GM12874 (cell line): ENCODE data around the gene ULK4.

Experiments used
- TF ChIP-seq, protein P1 (sequence below): IDR thresholded peaks from 2 replicates; pipeline ENCODE4 v1.5.1; 2011; ENCODE audit warnings: low read depth, mild to moderate bottlenecking, control low read depth, low read length, moderate library complexity; ENCODE audit not compliant: insufficient read depth

Gene ULK4

DNA sequence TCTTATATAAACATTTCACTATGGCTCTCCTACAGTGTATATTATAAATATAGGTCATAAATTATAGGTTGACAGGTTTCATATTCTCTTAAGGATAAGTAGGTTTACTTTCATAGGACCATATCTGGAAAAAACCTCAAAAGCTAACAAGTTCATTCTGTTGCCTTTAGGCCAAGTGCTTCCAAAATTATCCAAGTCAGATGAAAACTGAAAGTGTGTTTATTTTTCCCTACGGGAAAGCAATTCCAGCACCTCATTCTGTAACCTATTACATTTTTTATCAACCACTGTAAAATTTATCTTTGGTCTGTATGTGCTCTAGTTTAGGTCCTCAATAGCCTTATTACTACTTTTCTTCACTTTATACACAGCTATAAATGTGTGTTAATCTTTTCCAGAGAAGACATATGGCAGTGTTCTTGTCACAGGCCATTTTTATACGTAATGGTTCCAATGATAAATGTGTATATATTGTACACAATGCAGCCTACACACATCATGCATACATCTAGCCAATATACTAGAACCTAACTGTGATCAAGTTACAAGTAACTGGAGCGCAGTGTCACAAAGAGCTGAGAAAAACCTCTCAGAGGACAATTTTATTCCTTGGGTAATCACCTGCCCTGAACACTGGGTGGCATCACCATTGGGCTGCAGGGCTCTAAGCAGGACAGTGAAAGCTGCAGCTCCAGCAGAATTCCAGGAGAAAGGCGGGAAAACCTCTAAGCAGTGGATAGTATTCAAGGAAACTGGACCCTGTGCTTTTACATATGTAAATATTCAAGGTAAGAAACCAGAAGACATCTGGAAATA is 511.3 kb downstream of the ULK4 start:
- TF ChIP-seq, protein P1, sequence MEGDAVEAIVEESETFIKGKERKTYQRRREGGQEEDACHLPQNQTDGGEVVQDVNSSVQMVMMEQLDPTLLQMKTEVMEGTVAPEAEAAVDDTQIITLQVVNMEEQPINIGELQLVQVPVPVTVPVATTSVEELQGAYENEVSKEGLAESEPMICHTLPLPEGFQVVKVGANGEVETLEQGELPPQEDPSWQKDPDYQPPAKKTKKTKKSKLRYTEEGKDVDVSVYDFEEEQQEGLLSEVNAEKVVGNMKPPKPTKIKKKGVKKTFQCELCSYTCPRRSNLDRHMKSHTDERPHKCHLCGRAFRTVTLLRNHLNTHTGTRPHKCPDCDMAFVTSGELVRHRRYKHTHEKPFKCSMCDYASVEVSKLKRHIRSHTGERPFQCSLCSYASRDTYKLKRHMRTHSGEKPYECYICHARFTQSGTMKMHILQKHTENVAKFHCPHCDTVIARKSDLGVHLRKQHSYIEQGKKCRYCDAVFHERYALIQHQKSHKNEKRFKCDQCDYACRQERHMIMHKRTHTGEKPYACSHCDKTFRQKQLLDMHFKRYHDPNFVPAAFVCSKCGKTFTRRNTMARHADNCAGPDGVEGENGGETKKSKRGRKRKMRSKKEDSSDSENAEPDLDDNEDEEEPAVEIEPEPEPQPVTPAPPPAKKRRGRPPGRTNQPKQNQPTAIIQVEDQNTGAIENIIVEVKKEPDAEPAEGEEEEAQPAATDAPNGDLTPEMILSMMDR: no peak

DNA sequence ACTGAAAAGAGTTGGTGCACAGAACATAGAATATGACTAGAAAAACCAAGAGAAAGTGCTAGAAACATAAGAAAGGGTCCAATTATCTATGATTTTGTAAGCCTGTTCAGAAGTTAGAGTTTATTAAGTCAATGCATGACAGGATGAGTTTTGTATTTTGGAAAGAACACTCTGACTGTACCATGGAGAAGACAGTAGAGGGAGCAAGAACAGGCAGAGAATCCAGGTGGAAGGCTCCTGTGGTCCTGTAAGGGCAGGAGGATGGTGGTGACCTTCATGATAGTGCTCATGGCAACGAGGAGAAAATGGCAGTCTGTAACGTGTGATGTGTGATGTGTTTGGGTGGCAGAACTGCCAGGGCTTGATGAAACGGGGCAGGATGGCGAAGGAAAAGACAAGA is 513.5 kb downstream of the ULK4 start:
- TF ChIP-seq, protein P1: no peak

DNA sequence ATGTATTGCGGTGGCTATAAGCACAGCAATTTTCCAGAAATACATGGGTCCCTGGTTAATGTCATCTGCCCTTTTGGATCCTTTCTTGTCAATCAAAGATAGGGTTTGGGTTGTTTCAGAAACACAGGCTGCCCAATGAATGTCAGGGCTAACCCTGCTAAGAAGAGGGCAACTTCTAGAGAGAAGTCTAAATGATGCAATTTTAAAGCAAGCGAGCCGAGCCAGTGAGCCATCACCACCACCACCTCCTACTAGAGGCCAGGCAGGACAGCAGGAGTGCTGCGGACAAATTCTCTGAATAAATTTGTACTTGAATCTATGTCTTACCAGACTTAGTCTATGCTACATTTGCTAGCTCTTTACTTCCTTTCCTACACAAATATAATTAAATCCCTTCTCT is 514.2 kb downstream of the ULK4 start:
- TF ChIP-seq, protein P1: no peak

DNA sequence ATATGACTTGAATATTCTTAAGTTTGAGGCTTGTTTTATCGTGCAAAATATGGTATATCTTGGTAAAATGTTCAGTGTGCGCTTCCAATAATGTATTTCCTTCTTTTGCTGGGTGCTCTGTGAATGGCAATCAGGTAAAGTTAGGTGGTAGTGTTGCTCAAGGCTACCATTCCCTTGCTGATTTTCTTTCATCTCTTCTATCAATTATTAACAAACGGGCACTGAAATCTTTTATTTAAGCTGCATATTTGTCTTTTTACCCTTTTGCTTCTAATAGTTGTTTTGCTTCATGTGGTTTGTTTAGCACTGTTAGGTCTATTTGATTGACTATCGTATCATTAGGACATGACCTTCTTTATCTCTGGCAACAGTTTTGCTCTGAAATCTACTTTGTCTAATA is 520.3 kb downstream of the ULK4 start:
- TF ChIP-seq, protein P1: no peak

DNA sequence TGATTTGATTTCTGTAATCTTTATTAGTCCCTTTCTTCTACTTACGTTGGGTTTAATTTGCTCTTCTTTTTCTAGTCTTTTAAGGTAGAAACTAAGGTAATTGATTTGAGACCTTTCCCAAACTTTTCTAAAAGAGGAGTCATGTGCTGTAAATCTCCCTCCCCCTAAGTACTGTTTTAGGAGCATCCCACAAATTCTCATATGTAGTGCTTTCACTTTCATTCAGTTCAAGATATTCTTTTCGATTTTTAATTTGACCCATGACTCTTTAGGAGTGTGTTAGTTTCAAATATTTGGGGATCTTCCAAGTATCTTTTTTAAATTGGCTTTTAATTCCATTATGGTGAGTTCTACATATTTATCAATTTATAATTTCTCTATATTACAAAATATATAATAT is 520.8 kb downstream of the ULK4 start:
- TF ChIP-seq, protein P1: no peak

DNA sequence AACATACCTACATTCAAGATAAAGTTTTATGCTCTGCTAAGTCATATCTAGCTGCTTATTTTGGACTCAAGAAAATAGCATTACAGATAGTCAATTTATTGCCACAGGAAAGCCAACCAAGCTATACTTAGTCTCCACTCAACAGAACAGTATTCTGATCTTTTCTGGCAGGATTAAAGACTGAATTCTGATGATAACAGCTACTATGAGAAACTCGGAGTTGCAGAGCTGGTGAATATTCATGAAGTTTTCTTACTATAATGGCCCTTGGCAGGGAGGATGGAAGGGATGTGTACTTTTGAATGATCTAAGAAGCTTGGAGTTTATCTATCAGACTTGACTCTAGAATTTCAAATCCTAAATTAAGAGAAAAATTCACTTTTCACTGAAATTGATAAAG is 524.9 kb downstream of the ULK4 start:
- TF ChIP-seq, protein P1: no peak

DNA sequence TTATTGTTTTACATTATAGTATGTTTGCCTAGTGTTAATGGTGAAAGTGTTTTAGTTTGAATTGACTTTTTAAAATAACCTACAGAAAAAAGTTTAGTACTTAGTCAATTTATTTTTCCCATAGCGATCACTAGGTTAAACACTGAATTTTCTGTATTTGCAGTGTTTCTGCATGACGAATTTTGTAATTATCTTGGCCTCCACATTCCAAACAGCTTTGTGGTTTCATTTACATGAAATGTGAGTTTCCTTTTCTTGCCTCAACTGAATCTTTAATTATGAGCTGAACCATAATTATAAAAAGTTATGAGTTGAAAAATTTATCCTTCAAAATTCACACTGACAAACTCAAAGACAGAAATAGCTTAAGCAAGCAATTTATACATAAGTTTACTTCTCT is 527.1 kb downstream of the ULK4 start:
- TF ChIP-seq, protein P1: no peak
